ENCODE measurements around the gene RBM19.

The RBM19 gene

GRCh38 chr12:113796066-113796827 lies 169.9 kb downstream of the RBM19 start:
- DNase-seq, result no peak

DNA sequence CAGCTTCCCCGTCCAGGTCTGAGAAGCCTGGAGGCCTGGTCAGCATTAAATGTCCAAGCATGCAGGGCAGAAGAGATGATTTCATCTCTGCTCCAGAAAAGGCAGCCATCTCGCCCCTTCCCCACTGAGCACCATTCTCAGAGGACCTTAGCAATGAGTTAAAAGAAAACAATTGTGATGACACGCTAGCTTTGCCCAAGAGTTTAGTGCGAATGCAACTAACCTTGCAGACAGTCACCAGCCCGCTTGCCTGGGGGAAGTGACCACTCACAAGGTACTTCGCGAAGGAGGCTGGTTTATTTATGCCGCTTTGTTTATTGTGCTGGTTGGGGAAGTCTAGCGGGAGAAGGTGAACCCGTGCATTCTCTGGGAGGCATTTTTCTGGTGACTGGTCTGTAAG lies 170.7 kb downstream of the RBM19 start:
- no peak for DNase-seq

DNA sequence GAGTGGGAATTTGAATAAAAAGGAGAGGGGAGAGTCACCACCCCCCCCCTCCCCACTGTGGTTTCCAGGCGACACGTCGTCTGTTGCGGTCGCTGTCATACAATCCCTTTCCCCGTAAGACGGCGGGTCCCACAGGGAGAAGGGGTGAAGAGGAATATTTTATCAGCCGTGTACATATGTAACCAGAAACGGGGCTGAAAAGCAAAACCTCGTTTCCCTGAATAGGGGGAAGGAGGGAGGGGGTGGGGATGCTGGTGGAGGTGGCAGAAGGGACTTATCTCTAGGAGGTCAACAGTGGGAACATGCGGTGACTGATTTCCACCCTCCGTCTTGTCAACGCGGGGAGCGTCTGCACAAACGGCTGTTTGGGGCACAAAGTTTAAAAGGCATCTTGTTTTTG lies 171.4 kb downstream of the RBM19 start:
- no peak for DNase-seq

GRCh38 chr12:113793250-113793649 lies 172.9 kb downstream of the RBM19 start:
- DNase-seq, result no peak

GRCh38 chr12:113792450-113792849 lies 173.7 kb downstream of the RBM19 start:
- DNase-seq, result no peak

DNA sequence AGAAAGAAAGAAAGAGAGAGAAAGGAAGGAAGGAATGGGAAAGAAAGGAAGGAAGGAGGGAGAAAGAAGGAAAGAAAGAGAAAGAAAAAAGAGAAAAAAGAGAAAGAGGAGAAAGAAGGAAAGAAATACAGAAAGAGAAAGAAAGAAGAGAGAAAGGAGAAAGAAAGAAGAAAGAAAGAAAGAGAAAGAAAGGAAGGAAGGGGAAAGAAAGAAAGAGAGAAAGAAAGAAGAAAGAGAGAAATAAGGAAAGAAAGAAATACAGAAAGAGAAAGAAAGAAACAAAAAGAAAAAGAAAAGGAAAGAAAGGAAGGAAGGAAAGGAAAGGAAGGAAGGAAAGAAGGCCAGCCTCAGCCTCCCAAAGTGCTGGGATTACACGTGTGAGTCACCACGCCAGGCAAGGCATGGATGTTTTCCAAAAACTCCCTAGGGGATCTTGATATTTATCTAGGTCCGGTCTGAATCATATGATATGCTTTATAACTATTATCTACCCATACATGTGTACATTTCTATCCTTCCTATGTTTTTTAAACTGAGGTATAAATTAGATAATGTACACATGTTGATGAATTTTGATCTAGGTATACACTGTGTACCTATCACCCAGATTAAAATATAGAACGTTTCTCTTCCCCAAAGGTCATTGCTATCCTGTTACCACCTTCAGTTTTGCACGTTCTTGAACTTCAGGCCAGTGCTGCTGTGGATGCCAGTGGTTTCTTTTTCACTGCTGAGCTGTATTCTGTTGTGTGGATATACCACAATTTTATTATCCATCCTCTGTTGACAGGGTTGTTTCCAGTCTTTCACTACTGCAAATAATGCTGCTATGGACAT lies 177.9 kb downstream of the RBM19 start:
- no peak for DNase-seq

DNA sequence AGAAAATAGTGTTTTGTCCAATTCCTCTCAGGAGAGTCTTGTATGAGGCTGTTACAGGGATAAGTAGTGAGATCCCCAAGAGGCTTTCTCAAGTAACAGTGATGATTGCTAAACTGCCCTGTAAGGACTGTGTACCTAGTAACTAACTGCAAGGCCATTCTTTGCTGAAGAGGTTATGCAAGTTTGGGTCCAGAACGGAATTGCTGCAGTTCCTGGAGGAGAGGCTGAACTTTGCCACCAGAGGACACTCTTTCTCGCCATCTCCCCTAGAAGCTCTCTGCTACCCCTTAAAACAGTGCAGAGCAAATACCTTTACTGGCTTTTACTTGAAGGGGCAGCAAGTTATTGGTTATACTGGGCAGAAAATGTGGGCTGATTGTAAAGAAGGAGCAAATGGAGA lies 180.0 kb downstream of the RBM19 start:
- DNase-seq, result no peak

DNA sequence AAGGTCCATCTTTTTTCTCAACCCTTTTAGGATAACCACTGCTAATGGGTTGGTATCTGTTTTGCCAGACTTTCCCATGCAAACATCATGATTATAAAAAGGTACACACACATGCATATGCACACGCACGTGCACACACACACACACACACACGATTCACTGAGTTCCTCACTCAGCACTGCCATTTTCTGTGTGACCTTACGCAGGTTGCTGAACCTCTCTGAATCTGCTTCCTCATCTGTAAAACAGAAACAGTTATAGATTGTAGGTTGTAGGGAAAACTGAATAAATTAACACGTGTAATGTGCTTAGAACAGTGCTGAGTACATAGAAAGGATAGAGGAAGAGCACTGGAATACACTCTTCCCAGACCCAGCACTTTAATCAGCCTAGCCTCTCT lies 182.3 kb downstream of the RBM19 start:
- DNase-seq, result no peak

DNA sequence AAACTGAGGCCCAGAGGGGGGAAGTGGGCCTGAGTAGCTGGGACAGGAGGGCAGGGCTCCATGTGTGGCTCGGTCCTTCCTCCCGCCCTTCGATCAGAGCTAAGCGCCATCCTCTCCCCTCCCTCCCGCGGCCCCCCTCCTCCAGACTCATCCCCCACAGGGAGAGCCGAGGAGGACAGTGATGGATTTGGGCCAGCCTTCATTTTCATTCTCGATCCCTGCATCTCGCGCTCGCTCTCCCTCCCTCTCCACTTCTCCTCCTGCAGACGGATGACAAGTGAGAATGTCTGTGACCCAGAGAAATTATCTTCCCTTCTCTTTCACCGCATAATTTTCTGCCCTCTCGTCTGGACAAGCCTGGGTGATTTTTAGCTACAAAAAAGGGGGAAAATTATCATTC lies 183.3 kb downstream of the RBM19 start:
- no peak for DNase-seq

- no peak for DNase-seq
Measured at GRCh38 chr12:113781415-113782198, 184.5 kb downstream of the RBM19 start.

GRCh38 chr12:113779774-113780173 lies 186.4 kb downstream of the RBM19 start:
- DNase-seq, result no peak

GRCh38 chr12:113778432-113779132 lies 187.5 kb downstream of the RBM19 start:
- DNase-seq, result no peak

GRCh38 chr12:113777751-113778150 lies 188.4 kb downstream of the RBM19 start:
- no peak for DNase-seq

GRCh38 chr12:113776536-113776935 lies 189.6 kb downstream of the RBM19 start:
- DNase-seq, result no peak

GRCh38 chr12:113774526-113774925 lies 191.6 kb downstream of the RBM19 start:
- DNase-seq, result no peak

DNA sequence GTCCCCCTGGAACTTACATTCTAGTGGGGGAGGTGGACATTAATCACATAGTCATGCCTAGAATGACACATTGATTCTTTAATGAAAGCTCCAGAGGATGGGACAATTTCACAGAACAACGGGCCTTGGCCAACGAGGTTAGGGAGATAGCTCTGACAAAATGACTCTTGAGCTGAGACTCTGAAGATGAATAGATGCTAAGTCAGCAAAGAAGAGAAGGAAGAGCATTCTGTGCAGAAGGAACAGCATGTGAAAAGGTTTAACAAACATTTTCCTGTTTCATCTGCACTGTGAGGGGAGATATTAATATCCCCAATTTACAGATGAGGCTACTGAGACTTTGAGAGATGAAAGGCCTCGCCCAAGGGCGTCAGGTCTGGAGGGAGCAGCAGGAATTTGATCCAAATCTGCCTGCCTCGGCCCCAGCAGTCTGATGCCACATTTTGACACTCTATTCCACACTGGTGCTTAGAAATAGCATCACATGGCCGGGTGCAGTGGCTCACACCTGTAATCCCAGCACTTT lies 193.6 kb downstream of the RBM19 start:
- no peak for DNase-seq

DNA sequence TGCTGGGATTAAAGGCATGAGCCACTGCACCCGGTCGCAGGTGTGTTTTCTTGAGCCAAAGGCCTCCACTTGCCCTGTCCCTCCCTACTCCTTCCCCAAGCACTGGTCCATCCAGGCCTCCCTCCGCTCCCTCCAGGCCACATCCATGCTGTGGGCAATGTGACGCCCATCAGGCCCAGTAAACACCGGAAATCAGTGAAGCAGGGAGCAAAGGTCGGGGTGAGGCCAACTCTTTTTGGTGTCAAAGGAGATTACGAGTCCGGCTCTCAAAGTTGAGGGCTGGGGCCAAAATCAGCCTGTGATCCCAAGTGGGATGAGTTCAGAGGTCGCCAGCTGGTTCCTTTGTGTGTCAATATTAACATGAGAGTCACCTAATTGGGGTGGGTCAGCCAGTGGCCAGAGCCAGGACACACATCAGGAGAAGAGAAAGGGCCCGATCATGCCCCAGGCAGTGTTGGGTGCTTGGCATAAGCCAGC lies 195.7 kb downstream of the RBM19 start:
- DNase-seq, result no peak

GRCh38 chr12:113769305-113769704 lies 196.8 kb downstream of the RBM19 start:
- no peak for DNase-seq

DNA sequence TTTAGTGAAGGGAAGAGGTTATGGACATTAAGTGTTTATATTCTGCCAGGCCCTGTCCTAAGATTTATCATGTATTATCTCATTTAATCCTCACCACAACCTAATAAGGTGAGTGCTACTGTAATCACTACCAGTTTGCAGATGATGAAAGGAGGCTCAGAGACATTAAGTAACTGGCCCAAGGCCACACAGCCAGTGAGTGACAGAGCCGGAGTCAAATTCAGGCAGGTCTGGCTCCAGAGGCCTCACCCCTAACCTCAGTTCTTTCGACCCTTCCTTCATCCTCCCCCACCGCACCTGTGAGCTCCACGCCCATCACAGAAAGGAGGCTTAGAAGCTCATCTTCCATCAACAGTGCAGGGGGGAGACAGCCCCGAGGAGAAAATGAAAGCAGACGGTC lies 197.3 kb downstream of the RBM19 start:
- DNase-seq, result no peak

DNA sequence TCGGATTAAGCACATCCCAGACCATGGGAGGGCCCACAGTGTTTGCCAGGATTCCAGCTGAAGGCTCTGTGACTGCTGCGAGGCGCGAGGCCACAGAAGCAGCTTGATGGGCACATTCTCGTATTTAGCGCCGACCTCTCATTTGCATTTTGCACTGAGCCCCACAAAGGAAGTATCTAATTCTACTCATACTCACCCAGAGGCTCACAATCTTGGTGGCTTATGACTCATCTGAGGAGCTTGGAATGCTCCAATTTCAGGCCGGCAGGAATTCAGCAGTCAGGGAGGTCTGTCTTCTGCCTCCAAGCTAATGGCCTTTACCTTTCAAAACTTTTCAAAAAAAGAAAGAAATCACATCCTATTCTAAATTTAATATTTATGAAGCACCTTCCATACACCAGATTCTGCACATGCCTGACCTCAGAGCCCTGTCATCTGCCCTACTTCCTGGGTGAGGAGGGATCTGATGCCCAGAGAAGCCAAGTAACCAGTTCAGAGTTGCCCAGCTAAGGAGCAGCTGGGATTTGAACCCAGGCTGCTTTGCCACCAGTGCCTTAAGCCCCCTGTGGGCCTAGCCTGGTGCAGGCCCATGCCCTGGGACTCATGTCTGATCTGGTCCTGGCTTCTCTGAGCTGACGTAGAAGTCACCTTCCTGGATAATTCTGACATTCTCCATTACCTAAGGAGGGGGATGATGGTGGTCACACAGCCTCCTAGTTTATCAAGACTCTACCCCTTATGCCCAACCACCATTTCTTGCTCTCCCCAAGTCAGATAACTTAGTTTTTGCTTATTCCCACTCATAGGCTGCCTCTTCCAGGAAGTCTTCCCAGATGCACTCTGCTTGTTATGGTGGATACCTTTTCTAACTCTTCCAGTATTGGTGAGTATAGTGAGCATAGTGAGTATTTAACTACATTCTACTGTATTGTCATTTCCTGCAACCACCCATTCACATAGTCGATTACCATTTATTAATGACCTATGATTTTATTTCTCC lies 198.9 kb downstream of the RBM19 start:
- no peak for DNase-seq

All from stimulated activated CD4-positive, alpha-beta T cell treated with anti-CD3 and anti-CD28 coated beads, Interleukin-2, amount 100 ng/mL, for 48 hours (primary cell).